C1 segment of cervical spinal cord (tissue), 14 donors: ENCODE data around the gene MRPL39.

Experiments
- DNase-seq, 14 donors: peaks; one replicate each; lab custom pipeline; 2025; lab: John Stamatoyannopoulos, UW

MRPL39 gene

GRCh38 chr21:25568246-25568645, 39.0 kb downstream of the MRPL39 start:
- DNase-seq, result peak in 1 of 14 donors; percentile 9

DNA sequence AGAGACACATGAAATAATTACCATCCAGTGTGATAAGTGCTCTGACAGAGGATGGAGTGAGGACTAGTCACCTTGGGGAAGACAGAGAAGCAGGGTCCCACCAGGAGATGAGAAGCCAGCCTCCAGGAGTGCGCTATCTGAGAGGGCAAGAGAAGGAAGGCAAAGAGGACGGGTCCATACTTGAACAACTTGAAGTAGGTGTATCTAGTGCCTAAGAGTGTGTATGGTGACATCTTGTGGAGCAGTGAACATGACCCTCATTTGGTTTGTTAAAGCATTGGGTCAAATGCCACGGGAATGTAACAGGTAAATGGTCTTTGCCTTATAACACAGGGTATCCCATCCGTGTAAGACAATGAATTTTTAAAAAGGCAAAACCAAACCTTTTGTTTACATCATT, 39.8 kb downstream of the MRPL39 start:
- DNase-seq, result no peak

- no peak for DNase-seq
Measured at GRCh38 chr21:25566645-25567044, 40.6 kb downstream of the MRPL39 start.

GRCh38 chr21:25565272-25566211, 41.7 kb downstream of the MRPL39 start:
- DNase-seq, result no peak

- no peak for DNase-seq
Measured at GRCh38 chr21:25564349-25564948, 42.8 kb downstream of the MRPL39 start.

- no peak for DNase-seq
Measured at GRCh38 chr21:25563361-25564116, 43.7 kb downstream of the MRPL39 start.

DNA sequence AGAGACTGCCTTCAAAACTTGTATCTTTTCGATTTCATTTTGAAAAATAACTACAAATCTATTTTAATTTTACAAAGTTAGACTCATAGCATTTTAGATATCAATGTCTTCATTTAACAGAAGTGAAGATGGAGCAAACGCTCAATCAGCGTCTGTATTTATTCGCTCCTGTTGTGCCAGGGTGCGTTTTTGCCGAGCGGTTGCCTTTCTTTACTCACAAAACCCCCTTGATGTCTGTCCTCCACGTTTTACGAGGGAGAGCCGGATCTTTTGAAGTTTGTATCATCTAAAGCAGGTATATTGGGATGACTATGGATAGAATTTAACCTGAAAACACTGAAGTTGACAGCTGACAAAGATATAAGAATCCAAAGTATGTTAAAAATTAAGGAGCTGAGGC, 44.6 kb downstream of the MRPL39 start:
- DNase-seq, result no peak

DNA sequence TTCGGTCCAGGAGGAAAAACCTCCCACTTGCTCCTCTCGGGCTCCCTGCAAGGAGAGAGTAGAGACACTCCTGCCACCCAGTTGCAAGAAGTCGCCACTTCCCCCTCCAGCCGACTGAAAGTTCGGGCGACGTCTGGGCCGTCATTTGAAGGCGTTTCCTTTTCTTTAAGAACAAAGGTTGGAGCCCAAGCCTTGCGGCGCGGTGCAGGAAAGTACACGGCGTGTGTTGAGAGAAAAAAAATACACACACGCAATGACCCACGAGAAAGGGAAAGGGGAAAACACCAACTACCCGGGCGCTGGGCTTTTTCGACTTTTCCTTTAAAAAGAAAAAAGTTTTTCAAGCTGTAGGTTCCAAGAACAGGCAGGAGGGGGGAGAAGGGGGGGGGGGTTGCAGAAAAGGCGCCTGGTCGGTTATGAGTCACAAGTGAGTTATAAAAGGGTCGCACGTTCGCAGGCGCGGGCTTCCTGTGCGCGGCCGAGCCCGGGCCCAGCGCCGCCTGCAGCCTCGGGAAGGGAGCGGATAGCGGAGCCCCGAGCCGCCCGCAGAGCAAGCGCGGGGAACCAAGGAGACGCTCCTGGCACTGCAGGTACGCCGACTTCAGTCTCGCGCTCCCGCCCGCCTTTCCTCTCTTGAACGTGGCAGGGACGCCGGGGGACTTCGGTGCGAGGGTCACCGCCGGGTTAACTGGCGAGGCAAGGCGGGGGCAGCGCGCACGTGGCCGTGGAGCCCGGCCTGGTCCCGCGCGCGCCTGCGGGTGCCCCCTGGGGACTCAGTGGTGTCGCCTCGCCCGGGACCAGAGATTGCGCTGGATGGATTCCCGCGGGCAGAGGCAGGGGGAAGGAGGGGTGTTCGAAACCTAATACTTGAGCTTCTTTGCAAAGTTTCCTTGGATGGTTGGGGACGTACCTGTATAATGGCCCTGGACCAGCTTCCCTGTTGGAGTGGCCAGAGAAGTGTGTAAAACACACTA, 45.3 kb downstream of the MRPL39 start:
- peak in 7 of 14 donors; percentile 15 to 57 (median 27) for DNase-seq

DNA sequence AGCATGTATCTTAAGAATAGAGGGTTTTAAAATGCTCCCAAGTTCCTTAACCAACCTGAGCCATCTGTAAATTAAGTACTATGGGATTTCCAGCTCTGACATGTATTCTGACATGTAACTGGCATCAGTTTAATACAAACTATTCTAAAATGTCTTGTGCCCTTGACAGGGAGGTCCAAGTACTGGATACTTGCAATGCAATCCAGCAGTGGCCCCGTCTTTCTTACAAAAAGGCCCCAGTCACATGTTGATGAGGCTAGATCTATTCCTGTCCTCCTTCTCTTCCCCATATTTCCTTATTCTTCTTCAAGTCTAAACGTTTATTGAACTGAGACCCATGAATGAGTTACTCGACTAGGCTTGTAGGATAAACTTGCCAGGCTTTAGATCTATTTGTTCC, 46.4 kb downstream of the MRPL39 start:
- no peak for DNase-seq

- no peak for DNase-seq
Measured at GRCh38 chr21:25560271-25560685, 47.0 kb downstream of the MRPL39 start.

GRCh38 chr21:25559746-25560145, 47.5 kb downstream of the MRPL39 start:
- no peak for DNase-seq

DNA sequence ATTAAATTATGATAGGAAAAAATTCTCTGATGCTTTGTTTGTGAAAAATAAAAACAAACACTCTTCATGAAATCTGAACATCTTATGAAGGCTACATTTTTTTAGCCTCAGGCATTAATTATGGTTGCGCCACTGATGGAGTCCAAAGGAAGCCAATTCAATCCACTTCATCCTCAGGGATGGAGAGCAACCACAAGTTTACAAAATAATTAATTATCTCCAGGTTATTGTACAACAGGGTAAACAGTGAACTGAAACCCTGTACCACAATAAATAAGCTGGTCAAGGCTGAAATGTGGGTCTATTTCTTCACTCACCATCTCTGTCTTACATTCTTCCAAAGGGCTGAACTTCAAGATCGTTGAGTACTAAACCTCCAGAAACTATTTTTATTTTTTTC, 49.2 kb downstream of the MRPL39 start:
- DNase-seq, result no peak

- no peak for DNase-seq
Measured at GRCh38 chr21:25557180-25557579, 50.1 kb downstream of the MRPL39 start.

GRCh38 chr21:25556091-25556490, 51.2 kb downstream of the MRPL39 start:
- DNase-seq, result no peak

- no peak for DNase-seq
Measured at GRCh38 chr21:25555492-25555891, 51.8 kb downstream of the MRPL39 start.

GRCh38 chr21:25552856-25553255, 54.4 kb downstream of the MRPL39 start:
- DNase-seq, result no peak

DNA sequence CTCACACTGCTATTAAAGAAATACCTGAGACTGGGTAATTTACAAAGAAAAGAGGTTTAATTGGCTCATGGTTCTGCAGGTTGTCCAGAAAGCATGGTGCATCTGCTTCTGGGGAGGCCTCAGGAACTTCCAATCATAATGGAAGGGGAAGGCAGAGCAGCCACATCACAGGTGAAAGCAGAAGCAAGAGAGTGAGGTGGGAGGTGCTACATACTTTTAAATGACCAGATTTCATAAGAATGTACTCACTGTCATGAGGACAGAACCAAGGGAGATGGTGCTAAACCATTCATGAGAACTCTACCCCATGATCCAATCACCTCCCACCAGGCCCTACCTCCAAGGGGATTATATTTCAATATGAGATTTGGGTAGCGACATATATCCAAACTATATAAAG, 55.7 kb downstream of the MRPL39 start:
- no peak for DNase-seq

DNA sequence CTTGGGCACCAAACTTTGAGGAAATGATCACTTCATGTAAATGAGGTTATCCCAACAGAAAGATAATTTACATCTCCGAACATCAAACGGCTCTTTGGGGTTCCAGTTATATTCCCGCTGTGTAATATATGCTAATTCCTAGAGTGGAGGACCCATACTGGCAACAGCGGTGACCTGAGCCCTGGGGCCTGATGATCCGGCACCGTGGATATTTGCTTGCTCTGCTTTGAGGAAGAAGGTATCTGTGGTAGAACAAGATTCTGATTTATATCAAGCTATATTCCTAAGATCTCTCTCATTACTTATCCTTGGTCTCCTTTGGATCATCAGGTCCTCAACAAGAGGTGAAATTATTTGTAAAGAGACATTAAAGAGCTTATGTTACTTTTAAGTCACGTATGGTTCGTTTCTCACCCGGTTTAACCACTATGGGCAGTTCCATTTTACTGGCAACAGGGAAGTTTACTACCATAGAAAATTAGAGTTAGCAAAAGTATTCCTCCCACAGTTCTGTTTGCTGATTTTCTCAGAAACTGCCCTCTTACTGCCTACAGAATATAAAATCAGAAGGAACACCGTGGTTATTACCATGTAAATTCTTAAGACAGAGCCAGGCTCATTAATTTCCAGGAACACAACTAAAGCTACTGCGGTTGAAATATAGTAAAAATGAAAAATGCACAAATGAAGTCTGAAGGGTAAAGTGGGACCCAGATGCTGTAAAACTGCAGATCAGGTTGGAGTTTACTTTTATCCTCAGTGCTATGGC, 56.7 kb downstream of the MRPL39 start:
- DNase-seq, result no peak

DNA sequence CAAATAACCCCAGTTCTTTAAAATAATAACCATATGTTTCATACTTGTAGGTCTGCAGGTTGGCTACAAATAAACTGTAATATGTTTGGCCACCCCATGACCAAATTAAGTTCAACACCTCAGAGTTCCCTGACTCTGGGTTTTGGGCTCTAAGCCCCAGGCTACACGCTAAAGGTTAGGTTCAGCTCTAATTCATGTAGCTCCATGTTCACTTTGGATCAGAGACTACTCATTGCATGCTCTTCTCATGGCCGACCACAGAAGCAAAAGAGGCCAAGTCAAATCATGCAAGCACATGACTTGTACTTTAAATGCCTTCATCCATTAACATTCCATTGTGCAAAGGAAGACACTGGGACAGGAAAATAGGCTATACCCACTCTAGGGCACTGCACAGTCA, 66.2 kb downstream of the MRPL39 start:
- DNase-seq, result no peak

DNA sequence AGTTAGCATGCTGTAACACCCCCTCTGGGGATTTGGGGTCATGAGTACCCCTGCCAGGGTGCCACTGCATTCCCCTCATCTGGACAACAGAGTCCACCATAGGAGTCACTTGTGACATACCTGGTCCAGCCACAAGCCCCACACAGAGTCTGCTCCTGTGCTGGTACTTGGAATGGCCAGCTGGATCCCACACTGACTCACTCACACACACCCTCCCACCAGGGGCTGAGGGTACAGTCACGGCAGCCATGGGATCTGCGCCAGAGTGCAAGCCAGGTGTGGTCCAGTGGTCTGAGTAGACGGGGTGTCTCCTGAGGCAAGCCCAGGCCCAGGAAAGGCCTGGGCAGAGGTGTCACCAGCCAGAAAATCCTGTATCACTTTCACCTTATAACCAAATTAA, 67.7 kb downstream of the MRPL39 start:
- DNase-seq, result no peak
